Smooth muscle cell (in vitro differentiated cells): ENCODE measurements around the gene TMEM123. TPM values are rescaled to one million over a fixed set of nuclear protein-coding genes. Genes with fewer than 3 reads are reported as not detected.
A peak's percentile ranks its signal among the peaks of the same experiment; 100 is the strongest.
"Not testable (repeated sequence)": the region's sequence is repeated elsewhere in the genome, so short reads cannot be mapped to it uniquely, and the experiment has no call there.

Source experiments
- DNase-seq: peaks from one replicate; lab custom pipeline; 2025; ENCODE audit not compliant: unreplicated experiment; lab: John Stamatoyannopoulos, UW
- H2AFZ ChIP-seq: fragments of 200-600 bp; sonication (generic); 2 replicates; pipeline ENCODE4 v1.6.0; 2016; ENCODE audit warnings: antibody characterized with exemption, low read depth, mild to moderate bottlenecking
- H3F3A ChIP-seq: fragments of 200-600 bp; sonication (generic); 2 replicates; pipeline ENCODE4 v1.6.0; 2017; ENCODE audit warnings: antibody characterized with exemption, low read depth
- H3K27ac ChIP-seq: fragments of 200-600 bp; sonication (generic); 2 replicates; pipeline ENCODE4 v1.5.1; 2016; ENCODE audit warnings: low read depth, mild to moderate bottlenecking
- H3K27me3 ChIP-seq: fragments of 200-600 bp; sonication (generic); 2 replicates; pipeline ENCODE4 v1.6.1; 2016; ENCODE audit warnings: low read depth, mild to moderate bottlenecking
- H3K36me3 ChIP-seq: fragments of 200-600 bp; sonication (generic); 2 replicates; pipeline ENCODE4 v1.5.1; 2016; ENCODE audit warnings: low read depth
- H3K4me1 ChIP-seq: fragments of 200-600 bp; sonication (generic); 2 replicates; pipeline ENCODE4 v1.5.1; 2016; ENCODE audit warnings: low read depth
- H3K4me2 ChIP-seq: fragments of 200-600 bp; sonication (generic); 2 replicates; pipeline ENCODE4 v1.6.0; 2016; ENCODE audit warnings: mild to moderate bottlenecking
- H3K4me3 ChIP-seq: fragments of 200-600 bp; sonication (generic); 2 replicates; pipeline ENCODE4 v1.5.1; 2016; ENCODE audit warnings: mild to moderate bottlenecking
- H3K79me2 ChIP-seq: fragments of 200-600 bp; sonication (generic); 2 replicates; pipeline ENCODE4 v1.6.0; 2016; ENCODE audit warnings: low read depth, mild to moderate bottlenecking
- H3K9ac ChIP-seq: fragments of 200-600 bp; sonication (generic); 2 replicates; pipeline ENCODE4 v1.6.0; 2016; ENCODE audit warnings: low read depth
- H3K9me3 ChIP-seq: fragments of 200-600 bp; sonication (generic); replicated peaks from 2 replicates; pipeline ENCODE4 v1.5.1; 2016; ENCODE audit warnings: low read depth
- H4K20me1 ChIP-seq: fragments of 200-600 bp; sonication (generic); 2 replicates; pipeline ENCODE4 v1.6.0; 2016; ENCODE audit warnings: low read depth
- WGBS: methylation state at CpG from one replicate; pipeline ENCODE4 v1.1.7; 2016; ENCODE audit warnings: low lambda C conversion rate; 5-methylcytosine and 5-hydroxymethylcytosine counted together
- polyA plus RNA-seq: library from polyadenylated mRNA; unstranded; fragments of >200 nt; fragmentation: Nextera tagmentation; extraction: Ambion mirVana; gene quantifications from 2 replicates; pipeline ENCODE4 v1.2.1, GENCODE V29; 2016
- total RNA-seq: library from RNA; depleted of rRNA; stranded (reverse); fragments of >200 nt; gene quantifications from 2 replicates; pipeline ENCODE4 v1.2.3, GENCODE V29; 2014
- TF ChIP-seq, protein P1 (sequence below): fragments of 200-600 bp; sonication (generic); IDR thresholded peaks from 2 replicates; pipeline ENCODE4 v1.5.1; 2017; ENCODE audit warnings: borderline replicate concordance, mild to moderate bottlenecking, antibody characterized with exemption; ENCODE audit not compliant: insufficient read depth, poor library complexity, severe bottlenecking

Gene TMEM123
- total and polyA plus RNA-seq, 2 experiments from 2014 or later = 38.8 to 78.8 TPM

DNA sequence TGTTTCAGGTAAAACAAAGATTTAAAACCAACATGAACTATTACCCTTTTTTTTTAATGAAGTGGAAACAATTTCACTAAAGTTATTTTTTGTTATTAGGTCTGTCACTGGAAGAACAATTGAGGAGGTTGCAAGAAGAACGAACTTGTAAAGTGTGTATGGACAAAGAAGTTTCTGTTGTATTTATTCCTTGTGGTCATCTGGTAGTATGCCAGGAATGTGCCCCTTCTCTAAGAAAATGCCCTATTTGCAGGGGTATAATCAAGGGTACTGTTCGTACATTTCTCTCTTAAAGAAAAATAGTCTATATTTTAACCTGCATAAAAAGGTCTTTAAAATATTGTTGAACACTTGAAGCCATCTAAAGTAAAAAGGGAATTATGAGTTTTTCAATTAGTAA lies 74.7 kb downstream of the TMEM123 start:
- no peaks in the 10 kb centered on the region for H3F3A ChIP-seq
- H3K9me3 ChIP-seq = no peaks in the 10 kb centered on the region
- H4K20me1 ChIP-seq = peaks cover 42% of the 10 kb centered on the region
- 70% methylated on average over 2 of the region's 2 CpGs for WGBS
- H3K79me2 ChIP-seq = peaks cover 13% of the 10 kb centered on the region
- H3K4me3 ChIP-seq = no peak overlapping the region
- H3K4me2 ChIP-seq = no peak overlapping the region
- H3K9ac ChIP-seq = no peak overlapping the region
- H3K4me1 ChIP-seq = no peaks in the 10 kb centered on the region
- H3K27me3 ChIP-seq = no peaks in the 10 kb centered on the region
- TF ChIP-seq, protein P1, sequence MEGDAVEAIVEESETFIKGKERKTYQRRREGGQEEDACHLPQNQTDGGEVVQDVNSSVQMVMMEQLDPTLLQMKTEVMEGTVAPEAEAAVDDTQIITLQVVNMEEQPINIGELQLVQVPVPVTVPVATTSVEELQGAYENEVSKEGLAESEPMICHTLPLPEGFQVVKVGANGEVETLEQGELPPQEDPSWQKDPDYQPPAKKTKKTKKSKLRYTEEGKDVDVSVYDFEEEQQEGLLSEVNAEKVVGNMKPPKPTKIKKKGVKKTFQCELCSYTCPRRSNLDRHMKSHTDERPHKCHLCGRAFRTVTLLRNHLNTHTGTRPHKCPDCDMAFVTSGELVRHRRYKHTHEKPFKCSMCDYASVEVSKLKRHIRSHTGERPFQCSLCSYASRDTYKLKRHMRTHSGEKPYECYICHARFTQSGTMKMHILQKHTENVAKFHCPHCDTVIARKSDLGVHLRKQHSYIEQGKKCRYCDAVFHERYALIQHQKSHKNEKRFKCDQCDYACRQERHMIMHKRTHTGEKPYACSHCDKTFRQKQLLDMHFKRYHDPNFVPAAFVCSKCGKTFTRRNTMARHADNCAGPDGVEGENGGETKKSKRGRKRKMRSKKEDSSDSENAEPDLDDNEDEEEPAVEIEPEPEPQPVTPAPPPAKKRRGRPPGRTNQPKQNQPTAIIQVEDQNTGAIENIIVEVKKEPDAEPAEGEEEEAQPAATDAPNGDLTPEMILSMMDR = no peak
- H3K36me3 ChIP-seq = peaks cover 17% of the 10 kb centered on the region
- no peak for DNase-seq
- H3K27ac ChIP-seq = no peak overlapping the region
- no peak overlapping the region for H2AFZ ChIP-seq

DNA sequence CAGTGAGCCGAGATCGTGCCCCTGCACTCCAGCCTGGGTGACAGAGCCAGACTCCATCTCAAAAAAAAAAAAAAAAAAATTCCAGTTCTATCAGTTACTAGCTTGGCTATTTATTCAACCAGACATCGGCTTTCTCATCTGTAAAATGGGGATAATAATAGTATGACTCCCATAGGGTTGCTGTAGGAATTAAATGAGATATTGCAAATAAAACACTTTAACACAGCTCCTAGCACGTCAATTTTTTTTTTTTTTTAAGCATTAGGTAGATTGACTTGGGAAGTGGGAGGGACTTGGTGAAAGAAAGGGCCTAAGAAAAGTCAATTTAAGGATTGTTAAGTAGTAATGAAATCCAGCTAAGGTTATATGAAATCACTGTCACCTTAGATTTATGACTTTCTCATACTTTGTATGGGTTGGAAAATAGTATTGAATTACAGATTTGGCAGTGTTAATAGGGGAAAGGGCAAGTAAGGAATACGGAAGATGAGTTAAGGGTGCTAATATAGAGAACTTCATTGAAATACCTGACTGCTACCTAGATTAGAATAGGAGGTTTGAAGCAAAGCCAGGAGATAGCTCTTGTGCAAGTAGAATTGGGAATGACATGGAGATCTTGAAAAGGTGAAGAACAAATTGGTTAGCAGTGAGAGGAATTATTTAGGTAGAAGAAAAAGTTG lies 76.7 kb downstream of the TMEM123 start:
- TF ChIP-seq, protein P1 = no peak
- peaks cover 17% of the 10 kb centered on the region for H3K36me3 ChIP-seq

DNA sequence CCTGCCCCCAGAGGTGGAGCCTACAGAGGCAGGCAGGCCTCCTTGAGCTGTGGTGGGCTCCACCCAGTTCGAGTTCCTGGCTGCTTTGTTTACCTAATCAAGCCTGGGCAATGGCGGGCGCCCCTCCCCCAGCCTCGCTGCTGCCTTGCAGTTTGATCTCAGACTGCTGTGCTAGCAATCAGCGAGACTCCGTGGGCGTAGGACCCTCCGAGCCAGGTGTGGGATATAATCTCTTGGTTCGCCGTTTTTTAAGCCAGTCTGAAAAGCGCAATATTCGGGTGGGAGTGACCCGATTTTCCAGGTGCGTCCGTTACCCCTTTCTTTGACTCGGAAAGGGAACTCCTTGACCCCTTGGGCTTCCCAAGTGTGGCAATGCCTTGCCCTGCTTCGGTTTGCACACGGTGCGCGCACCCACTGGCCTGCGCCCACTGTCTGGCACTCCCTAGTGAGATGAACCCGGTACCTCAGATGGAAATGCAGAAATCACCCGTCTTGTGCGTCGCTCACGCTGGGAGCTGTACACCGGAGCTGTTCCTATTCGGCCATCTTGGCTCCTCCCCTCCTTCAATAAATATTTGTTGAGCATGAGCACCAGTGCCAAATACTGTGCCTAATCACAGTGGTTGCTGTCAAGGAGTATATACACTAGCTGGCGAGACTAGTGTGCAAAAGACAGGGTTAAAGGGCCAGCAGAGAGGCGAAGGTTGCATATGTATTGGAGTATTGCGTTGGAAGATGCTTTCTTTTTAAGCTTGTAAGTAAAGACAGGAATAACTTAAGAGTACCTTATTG lies 77.7 kb downstream of the TMEM123 start:
- DNase-seq, H3K9ac ChIP-seq, H3K27me3 ChIP-seq, H3F3A ChIP-seq, H3K27ac ChIP-seq, H3K4me1 ChIP-seq, H3K9me3 ChIP-seq, H2AFZ ChIP-seq: not testable (repeated sequence)
- Histone ChIP-seq H3K4me3 (peak overlapping the region; percentile 23), H3K36me3 (peaks cover 17% of the 10 kb centered on the region), H3K4me2 (peak overlapping the region; percentile 71), H4K20me1 (peaks cover 42% of the 10 kb centered on the region), H3K79me2 (peaks cover 13% of the 10 kb centered on the region)
- 37% methylated on average over 31 of the region's 31 CpGs for WGBS

More for the DNA sequence above, 76.7 kb downstream of the TMEM123 start:
- no peaks in the 10 kb centered on the region for H3K4me1 ChIP-seq
- H3K4me3 ChIP-seq = no peak overlapping the region
- H3K79me2 ChIP-seq = peaks cover 13% of the 10 kb centered on the region
- H3K4me2 ChIP-seq = no peak overlapping the region
- no peak overlapping the region for H2AFZ ChIP-seq
- no peak for DNase-seq
- WGBS = 97% methylated on average over 5 of the region's 5 CpGs
- H3K27me3 ChIP-seq = no peaks in the 10 kb centered on the region
- H3F3A ChIP-seq = no peaks in the 10 kb centered on the region
- no peaks in the 10 kb centered on the region for H3K9me3 ChIP-seq
- no peak overlapping the region for H3K27ac ChIP-seq
- H3K9ac ChIP-seq = no peak overlapping the region
- peaks cover 42% of the 10 kb centered on the region for H4K20me1 ChIP-seq

DNA sequence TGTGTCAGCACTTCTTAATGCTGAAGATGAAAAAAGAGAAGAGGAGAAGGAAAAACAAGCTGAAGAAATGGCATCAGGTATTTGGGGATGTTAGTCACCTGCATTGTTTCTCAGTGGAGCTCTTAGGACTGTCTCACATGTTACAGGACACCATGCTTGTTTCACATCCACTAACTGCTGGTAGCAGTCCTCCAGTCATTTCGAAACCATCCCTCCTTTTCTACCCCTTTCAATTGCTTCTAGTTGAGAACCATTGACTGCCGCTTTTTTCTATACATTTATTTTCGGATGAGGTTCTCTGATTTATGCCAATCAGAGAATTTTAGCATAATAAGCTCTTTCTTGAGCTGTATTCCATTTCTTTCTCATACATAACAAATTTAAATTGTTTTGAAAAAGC lies 84.1 kb downstream of the TMEM123 start:
- Histone ChIP-seq H2AFZ (no peak overlapping the region), H3K79me2 (peaks cover 24% of the 10 kb centered on the region), H3K36me3 (peaks cover 29% of the 10 kb centered on the region), H3F3A (peaks cover 12% of the 10 kb centered on the region), H3K27ac (no peak overlapping the region), H3K9me3 (no peaks in the 10 kb centered on the region), H4K20me1 (no peaks in the 10 kb centered on the region), H3K4me1 (no peaks in the 10 kb centered on the region), H3K4me2 (no peak overlapping the region), H3K4me3 (no peak overlapping the region), H3K27me3 (no peaks in the 10 kb centered on the region), H3K9ac (no peak overlapping the region)
- TF ChIP-seq, protein P1 = no peak
- WGBS = 97% methylated on average over 3 of the region's 3 CpGs
- no peak for DNase-seq
